NCI-H1930 (cell line): Measurements from ENCODE around the gene PIP5KL1.

ENCODE experiments used
- DNase-seq, 2 experiments: peaks; one replicate each; lab custom pipeline; 2025; lab: John Stamatoyannopoulos, UW

The PIP5KL1 gene

DNA sequence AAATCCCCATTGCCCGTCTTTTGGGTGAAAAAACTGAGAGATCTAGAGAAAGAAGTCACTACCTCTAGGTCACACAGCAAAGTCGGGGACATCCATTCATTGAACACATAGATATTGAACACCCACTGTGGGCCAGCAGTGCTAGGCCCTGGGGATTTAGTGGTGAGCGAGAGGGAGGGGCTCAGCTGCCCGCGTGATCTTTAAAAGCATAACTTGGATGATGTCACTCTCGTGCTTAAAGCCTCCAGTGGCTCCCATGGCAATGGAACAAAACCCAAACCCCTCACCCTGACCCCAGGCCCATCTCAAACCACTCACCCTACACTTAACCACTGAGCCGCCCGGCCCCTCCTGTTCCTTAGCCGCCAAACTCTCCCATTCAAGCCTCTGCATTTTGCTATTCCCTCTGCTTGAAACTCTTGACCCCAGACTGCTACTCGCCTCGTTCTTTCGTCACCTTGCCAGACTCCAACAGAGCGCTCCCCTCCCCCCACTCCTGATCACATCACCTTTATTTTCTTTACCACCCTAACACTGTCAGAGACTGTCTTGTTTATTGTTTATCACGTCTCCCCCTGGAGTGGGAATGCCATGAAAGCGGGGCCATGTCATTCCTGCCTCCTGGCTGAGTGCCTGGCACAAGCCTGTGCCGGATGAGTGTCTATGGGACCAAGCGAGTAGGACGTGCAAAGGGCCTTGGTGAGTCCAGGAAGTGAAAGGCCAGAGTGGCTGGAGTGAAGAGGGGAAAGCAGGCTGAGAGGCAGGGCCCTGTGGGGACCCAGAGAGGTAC is 710 bp upstream of the PIP5KL1 start:
- DNase-seq = no peak

DNA sequence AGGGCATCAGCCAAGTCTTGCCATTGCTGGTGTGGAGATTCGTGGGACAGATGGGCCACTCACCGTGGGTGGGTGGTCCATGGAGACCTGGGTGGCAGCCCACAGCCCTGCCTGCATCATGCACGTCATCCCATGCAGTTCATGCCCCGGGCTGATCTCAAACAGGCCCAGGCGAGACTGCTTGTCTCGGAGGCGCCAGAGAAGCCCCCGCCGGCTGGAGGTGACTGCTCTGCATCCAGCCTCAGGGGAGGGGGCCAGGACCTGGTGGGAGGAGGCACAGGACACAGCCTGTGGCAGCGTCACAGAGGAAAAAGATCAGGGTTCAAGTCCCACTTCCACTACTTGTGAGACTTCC is 975 bp downstream of the PIP5KL1 start:
- DNase-seq = no peak

GRCh38 chr9:127928676-127929624 is 1.6 kb downstream of the PIP5KL1 start:
- no peak for DNase-seq

- DNase-seq = no peak
These were observed 2.4 kb downstream of the PIP5KL1 start for GRCh38 chr9:127927988-127928675.

DNA sequence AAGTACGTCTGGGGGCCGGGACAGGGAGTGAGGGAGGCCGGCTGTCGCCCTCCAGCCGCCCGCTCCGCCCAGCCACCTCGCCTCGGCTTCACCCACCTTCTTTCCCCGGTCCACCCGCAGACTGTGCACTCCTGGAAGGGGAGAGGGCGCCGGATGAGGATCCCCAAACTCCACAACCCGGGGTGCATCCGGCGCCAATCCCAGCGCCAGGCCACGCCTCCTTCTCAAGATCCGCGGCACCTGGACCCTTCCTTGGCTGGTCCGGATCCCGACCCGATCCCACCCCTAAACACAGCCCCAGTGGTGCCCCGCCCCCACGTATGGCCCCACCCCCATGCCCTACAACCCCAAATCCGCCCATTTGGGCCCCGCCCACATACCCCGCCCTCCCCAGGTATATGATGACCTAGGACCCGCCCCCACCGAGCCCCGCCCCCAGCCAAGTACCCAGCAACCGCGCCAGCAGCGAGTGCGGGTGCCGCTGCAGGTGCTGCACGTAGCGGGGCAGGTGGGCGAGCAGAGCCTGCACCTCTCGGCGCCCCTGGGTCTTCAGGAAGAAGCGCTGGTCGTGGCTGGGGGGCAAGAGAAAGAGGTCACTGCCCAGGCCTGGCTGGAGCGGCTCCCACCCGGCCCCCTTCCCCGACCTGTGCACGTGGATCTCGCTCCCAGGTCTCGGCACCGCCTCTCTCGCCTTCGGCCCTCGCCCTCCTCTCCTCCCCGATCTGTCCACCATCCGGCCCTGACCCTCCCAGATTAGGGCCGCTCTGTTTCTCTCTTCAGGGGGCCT is 3.2 kb downstream of the PIP5KL1 start:
- DNase-seq = peak; percentile 24 to 25

DNA sequence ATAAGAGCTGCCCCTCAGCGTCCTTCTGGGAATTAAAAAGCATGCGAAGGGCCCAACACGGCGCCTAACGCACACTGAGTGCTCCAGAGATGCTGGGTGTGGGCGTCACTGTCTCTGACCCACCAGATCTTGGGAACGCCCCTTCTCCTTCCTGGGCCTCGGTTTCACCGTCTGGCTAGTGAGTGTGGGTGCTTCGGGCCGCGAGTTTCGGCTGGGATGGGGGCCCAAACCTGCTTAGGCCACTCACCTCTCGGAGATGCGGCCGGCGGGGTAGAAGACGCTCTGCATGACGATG is 3.7 kb downstream of the PIP5KL1 start:
- DNase-seq = no peak

DNA sequence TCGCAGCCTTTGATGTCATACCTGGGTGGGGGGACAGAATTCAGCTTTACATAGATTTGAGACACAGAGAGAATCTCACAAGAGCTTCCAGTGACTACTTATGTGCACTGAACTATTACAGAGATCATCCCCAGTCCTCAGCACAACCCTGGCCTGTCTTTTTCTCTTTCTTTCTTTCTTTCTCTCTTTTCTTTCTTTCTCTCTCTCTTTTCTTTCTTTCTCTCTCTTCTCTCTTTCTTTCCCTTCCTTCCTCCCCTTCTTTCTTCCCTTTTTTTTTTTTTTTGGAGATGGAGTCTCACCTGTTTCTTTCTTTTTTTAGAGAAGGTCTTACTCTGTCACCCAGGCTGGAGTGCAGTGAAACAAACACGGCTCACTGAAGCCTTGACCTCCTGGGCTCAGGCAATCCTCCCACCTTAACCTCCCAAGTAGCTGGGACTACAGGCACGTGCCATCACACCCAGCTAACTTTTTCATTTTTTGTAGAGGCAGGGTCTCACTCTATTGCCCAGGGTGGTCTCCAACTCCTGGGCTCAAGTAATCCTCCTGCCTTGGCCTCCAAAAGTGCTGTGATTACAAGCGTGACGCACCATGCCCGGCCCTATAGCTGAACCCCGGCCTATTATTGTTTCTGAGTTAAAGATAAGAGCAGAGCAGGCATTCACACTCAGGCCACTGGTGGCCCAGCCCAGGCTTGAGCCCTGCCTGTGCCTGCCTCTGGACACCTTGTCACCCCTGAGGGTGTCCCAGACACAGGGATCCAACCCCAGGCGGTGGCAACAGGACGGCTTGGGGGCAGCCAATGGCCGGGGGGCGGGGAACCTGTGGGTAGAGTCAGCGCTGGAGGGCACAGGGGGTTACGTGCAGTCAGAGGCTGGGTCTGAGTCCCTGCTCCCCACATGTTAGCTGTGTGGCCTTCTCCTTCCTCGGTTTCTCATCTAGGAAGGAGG is 4.3 kb downstream of the PIP5KL1 start:
- no peak for DNase-seq

GRCh38 chr9:127924736-127925444 is 5.7 kb downstream of the PIP5KL1 start:
- no peak for DNase-seq

DNA sequence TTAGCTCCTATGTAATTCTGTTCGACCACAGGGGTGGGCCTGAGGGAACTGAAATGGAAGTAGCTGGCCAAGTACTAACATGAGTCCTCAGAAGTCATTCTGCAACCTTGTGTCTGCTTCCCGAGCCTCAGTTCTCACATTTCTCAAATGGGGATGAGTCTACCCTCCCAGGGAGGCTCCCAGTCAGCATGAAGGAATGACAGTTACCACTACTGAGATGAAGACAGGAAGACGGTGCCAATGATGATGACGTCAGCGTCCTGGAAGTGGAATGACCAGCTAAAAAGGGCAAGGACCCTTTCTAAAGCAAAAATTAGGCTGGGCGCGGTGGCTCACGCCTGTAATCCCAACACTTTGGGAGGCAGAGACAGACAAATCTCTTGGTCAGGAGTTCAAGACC is 6.8 kb downstream of the PIP5KL1 start:
- no peak for DNase-seq

DNA sequence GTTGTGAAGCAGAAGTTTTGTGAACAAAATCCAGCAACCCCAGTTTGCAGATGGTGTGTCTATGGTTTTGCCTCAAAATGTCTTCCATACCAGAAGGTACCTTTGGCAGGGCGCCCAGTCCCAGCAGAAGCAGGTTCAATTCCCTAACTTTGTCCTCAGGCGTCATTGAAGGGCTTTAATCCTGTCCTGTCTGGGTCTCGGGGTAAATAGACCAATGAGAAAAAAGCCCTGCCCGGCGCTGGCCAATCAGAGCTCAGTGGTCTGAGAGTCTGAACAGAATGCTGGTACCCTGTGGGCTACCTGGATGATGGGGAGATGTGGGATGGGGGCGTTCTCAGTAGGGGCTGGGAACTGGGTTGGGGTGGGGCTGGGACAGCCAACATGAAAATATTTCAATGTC is 7.5 kb downstream of the PIP5KL1 start:
- no peak for DNase-seq

DNA sequence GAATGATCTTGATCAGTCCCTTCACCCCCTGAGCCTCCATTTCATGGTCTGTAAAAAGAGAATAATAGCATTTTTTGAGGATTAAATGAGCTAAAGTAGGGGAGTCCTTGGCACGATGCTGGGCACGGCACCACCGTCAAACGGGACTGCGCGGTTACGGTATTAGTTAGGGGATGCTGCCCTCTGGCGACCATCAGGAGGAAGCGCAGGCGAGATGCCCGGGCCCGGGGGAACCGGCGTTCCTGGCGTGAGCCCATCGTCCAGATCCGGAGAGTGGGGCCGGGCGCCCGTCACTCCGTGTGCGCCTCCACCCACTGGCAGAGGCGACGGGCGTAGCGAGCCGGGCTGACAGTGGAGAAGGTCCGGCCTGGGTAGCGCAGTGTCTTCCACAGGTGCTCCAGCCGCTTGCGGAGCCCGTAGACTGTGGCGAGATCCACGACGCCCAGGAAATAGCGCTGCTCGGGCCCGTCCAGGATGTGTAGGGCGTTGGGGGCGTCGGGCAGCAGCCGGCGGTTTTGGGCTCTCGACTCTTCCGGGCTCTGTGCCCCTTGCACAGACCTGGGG is 8.9 kb downstream of the PIP5KL1 start:
- DNase-seq = peak in 1 of 2 experiments; percentile 30

DNA sequence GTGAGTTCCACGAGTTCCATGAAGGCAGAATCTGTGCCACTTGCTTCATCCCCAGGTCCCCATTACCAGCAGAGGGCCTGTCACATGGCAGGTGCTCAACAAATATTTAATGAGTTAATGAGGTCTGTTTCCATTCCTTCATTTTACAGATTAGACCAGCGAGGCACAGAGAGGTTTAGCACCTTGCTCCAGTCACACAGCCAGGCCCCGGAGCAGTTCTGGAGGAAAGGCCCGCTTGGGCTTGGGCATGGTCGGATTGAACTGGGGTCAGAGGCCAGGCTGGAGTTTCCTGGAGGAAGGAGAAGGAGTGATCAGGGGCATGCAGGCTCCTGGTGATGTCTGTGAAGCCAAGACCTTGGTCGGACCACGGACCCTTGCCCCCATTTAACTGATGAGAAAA is 9.8 kb downstream of the PIP5KL1 start:
- DNase-seq = no peak

DNA sequence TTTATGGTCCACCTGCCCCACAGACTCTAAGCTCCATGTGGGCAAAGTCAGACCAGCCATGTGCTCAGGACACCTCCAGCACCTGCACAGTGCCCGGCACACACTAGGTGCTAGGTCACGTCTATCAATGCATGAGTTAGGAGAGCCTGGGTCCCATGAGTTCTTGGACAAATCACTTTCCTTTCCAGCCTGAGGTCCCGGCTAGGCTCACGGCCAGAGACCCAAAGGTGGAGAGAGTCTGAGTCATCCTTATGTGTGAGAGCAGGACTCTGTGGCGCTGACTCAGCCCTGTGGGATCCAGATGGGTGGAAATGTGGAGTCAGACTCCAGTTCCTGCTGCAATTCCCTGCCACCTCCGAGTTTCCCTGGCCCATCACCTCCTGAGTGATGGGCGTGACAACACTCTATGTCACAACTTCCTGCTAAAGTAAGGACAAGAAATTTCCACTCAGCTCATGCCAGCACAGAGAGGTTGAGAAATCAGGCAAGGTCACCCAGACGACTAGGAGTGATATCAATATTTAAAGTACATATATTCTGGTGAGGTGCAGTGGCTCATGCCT is 11.2 kb downstream of the PIP5KL1 start:
- DNase-seq = no peak

DNA sequence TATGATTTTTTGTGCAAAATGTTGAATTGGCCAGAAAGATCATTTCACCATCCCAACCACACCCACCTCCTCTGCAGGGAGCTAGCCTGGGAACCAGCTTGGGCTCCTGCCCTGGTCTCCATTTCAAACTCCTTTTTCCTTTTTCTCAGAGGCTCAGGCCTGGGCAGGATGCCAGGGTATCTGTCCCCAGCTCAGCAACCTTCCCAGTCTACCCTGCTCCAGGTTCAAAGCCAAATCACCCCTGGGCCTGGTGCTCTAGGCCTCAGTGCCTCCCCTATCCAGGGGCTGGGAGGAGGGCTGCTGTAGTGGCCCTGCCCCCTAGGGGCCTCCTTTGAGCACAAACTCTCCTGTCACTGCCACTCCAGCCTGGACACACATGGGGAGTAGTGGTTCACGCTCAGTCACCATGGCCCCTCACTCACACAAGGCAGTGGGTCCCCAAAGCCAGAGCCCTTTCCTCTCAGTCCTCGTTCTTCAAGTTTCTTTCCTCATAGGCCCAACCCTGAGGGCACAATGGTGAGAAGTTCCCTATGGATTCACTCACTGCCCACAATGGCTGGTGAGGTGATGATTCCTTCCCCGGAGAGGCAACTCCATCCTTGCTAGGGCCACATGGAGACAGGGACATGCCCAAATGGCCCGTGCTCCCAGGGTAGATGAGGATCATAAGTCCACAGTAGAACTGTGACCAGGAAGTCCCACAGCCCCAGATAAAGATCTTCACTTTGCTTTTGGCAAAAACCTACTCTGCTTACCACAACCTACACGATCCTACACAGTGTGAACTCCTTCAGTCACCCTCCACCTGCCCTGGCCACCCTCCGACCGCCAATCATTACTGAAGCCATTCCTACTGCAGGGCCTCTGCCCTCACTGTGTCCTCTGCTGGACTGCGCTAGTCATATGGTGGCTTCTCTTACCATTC is 12.1 kb downstream of the PIP5KL1 start:
- no peak for DNase-seq

GRCh38 chr9:127917603-127918002 is 13.0 kb downstream of the PIP5KL1 start:
- DNase-seq = no peak

- DNase-seq = peak; percentile 72 to 82
These were observed 13.6 kb downstream of the PIP5KL1 start, which contains the start of gene ST6GALNAC4 for GRCh38 chr9:127916720-127917581. Gene ST6GALNAC4, minus strand, starts transcription at chr9:127917041. Its CDS starts 622 bp downstream, at chr9:127916419.
